Measurements from ENCODE around the gene DPP10. TPM values are rescaled to one million over a fixed set of nuclear protein-coding genes. Genes with fewer than 3 reads are reported as not detected.

Gene DPP10
- total and polyA plus RNA-seq, 10 of the 15 experiments (the other 5 are each of a cell fraction or from before 2014, with no cell fraction given): not detected

DNA sequence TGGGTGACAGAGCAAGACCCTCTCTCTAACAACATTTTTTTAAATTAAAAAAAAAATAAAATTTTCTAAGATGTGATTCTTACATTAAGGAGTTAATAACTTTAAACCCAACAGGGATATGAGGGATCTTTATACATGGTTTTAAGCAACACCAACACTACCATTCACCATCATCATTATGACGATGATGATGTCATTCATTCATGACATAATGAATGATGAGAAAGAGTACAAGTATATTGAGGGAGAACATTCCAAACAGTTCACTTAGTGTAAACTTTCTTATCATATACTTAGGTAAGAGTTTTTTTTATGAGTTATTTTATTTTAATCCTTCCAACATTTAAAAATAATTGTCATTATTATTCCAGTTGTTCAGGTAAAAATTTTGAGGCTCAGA, 863.3 kb downstream of the DPP10 start:
- DNase-seq (ENCODE audit: low read depth, low spot score) (no peak), FAIRE-seq (no peak), ATAC-seq (no peak)
- ChIA-PET RAD21 (ENCODE audit: unreplicated experiment) (no interaction called here), SMC1A (ENCODE audit: uncharacterized antibody, unreplicated experiment) (no interaction called here), CTCF (no interaction called here), POLR2A (no interaction called here)
- 4% methylated on average over 1 of the region's 1 CpG for WGBS (ENCODE audit: insufficient coverage, insufficient replicate concordance, low lambda C conversion rate, missing lambda C conversion rate)
- Histone ChIP-seq H2AFZ (ENCODE audit: control insufficient read depth, low read depth, low read length) (no peak overlapping the region), H3K4me2 (ENCODE audit: control insufficient read depth, insufficient read depth) (no peak overlapping the region), H4K20me1 (ENCODE audit: control insufficient read depth, insufficient read depth) (no peaks in the 10 kb centered on the region), H3K4me1 (ENCODE audit: control insufficient read depth, insufficient read depth, low read length) (no peaks in the 10 kb centered on the region), H3K36me3 (ENCODE audit: control insufficient read depth in 2 of 2, insufficient read depth in 2 of 2, low read length in 1 of 2) (no peaks in the 10 kb centered on the region), H3K27ac (ENCODE audit: control insufficient read depth, insufficient read depth) (no peak overlapping the region), H3K79me2 (ENCODE audit: control insufficient read depth, insufficient read depth, low read length) (no peaks in the 10 kb centered on the region), H3K9me3 (replicated peaks; ENCODE audit: control insufficient read depth, insufficient read depth, low read length) (no peaks in the 10 kb centered on the region), H3K4me3 (no peak overlapping the region), H3K9ac (ENCODE audit: control insufficient read depth, insufficient read depth, low read length) (no peak overlapping the region), H3K27me3 (replicated peaks in 1 of 2; ENCODE audit: control insufficient read depth in 2 of 2, insufficient read depth in 2 of 2, low read length in 1 of 2) (no peaks in the 10 kb centered on the region)
- BruUV-seq (replicated peaks): no TSS peak
- intact Hi-C loops (cut with micrococcal nuclease; ENCODE audit: unreplicated experiment) (no loop called here), in situ Hi-C loops (cut with MboI) (no loop called here)
- TF ChIP-seq, protein P1, sequence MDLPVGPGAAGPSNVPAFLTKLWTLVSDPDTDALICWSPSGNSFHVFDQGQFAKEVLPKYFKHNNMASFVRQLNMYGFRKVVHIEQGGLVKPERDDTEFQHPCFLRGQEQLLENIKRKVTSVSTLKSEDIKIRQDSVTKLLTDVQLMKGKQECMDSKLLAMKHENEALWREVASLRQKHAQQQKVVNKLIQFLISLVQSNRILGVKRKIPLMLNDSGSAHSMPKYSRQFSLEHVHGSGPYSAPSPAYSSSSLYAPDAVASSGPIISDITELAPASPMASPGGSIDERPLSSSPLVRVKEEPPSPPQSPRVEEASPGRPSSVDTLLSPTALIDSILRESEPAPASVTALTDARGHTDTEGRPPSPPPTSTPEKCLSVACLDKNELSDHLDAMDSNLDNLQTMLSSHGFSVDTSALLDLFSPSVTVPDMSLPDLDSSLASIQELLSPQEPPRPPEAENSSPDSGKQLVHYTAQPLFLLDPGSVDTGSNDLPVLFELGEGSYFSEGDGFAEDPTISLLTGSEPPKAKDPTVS (IDR thresholded peaks at IDR 0.05; ENCODE audit: low read depth, low read length): no peak
- TF ChIP-seq STAT3 (IDR thresholded peaks at IDR 0.05; ENCODE audit: low read depth, low read length) (no peak), BCL11A (IDR thresholded peaks at IDR 0.05; ENCODE audit: low read depth, low read length) (no peak), EED (IDR thresholded peaks at IDR 0.05; ENCODE audit: low read depth) (no peak), ZNF274 (IDR thresholded peaks at IDR 0.05; ENCODE audit: insufficient read depth, insufficient read length) (no peak)
- TF ChIP-seq, protein P2, sequence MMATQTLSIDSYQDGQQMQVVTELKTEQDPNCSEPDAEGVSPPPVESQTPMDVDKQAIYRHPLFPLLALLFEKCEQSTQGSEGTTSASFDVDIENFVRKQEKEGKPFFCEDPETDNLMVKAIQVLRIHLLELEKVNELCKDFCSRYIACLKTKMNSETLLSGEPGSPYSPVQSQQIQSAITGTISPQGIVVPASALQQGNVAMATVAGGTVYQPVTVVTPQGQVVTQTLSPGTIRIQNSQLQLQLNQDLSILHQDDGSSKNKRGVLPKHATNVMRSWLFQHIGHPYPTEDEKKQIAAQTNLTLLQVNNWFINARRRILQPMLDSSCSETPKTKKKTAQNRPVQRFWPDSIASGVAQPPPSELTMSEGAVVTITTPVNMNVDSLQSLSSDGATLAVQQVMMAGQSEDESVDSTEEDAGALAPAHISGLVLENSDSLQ (IDR thresholded peaks at IDR 0.05): no peak
- TF ChIP-seq, protein P3, sequence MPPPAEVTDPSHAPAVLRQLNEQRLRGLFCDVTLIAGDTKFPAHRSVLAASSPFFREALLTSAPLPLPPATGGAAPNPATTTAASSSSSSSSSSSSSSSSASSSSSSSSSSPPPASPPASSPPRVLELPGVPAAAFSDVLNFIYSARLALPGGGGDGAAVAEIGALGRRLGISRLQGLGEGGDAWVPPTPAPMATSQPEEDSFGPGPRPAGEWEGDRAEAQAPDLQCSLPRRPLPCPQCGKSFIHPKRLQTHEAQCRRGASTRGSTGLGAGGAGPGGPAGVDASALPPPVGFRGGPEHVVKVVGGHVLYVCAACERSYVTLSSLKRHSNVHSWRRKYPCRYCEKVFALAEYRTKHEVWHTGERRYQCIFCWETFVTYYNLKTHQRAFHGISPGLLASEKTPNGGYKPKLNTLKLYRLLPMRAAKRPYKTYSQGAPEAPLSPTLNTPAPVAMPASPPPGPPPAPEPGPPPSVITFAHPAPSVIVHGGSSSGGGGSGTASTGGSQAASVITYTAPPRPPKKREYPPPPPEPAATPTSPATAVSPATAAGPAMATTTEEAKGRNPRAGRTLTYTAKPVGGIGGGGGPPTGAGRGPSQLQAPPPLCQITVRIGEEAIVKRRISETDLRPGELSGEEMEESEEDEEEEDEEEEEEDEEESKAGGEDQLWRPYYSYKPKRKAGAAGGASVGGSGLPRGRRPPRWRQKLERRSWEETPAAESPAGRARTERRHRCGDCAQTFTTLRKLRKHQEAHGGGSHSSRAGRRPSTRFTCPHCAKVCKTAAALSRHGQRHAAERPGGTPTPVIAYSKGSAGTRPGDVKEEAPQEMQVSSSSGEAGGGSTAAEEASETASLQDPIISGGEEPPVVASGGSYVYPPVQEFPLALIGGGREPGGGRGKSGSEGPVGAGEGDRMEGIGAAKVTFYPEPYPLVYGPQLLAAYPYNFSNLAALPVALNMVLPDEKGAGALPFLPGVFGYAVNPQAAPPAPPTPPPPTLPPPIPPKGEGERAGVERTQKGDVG (CRISPR knock-in tag; IDR thresholded peaks at IDR 0.05): no peak
- TF ChIP-seq, protein P4, sequence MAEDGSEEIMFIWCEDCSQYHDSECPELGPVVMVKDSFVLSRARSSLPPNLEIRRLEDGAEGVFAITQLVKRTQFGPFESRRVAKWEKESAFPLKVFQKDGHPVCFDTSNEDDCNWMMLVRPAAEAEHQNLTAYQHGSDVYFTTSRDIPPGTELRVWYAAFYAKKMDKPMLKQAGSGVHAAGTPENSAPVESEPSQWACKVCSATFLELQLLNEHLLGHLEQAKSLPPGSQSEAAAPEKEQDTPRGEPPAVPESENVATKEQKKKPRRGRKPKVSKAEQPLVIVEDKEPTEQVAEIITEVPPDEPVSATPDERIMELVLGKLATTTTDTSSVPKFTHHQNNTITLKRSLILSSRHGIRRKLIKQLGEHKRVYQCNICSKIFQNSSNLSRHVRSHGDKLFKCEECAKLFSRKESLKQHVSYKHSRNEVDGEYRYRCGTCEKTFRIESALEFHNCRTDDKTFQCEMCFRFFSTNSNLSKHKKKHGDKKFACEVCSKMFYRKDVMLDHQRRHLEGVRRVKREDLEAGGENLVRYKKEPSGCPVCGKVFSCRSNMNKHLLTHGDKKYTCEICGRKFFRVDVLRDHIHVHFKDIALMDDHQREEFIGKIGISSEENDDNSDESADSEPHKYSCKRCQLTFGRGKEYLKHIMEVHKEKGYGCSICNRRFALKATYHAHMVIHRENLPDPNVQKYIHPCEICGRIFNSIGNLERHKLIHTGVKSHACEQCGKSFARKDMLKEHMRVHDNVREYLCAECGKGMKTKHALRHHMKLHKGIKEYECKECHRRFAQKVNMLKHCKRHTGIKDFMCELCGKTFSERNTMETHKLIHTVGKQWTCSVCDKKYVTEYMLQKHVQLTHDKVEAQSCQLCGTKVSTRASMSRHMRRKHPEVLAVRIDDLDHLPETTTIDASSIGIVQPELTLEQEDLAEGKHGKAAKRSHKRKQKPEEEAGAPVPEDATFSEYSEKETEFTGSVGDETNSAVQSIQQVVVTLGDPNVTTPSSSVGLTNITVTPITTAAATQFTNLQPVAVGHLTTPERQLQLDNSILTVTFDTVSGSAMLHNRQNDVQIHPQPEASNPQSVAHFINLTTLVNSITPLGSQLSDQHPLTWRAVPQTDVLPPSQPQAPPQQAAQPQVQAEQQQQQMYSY (CRISPR knock-in tag; IDR thresholded peaks at IDR 0.05): no peak
- TF ChIP-seq, protein P5, sequence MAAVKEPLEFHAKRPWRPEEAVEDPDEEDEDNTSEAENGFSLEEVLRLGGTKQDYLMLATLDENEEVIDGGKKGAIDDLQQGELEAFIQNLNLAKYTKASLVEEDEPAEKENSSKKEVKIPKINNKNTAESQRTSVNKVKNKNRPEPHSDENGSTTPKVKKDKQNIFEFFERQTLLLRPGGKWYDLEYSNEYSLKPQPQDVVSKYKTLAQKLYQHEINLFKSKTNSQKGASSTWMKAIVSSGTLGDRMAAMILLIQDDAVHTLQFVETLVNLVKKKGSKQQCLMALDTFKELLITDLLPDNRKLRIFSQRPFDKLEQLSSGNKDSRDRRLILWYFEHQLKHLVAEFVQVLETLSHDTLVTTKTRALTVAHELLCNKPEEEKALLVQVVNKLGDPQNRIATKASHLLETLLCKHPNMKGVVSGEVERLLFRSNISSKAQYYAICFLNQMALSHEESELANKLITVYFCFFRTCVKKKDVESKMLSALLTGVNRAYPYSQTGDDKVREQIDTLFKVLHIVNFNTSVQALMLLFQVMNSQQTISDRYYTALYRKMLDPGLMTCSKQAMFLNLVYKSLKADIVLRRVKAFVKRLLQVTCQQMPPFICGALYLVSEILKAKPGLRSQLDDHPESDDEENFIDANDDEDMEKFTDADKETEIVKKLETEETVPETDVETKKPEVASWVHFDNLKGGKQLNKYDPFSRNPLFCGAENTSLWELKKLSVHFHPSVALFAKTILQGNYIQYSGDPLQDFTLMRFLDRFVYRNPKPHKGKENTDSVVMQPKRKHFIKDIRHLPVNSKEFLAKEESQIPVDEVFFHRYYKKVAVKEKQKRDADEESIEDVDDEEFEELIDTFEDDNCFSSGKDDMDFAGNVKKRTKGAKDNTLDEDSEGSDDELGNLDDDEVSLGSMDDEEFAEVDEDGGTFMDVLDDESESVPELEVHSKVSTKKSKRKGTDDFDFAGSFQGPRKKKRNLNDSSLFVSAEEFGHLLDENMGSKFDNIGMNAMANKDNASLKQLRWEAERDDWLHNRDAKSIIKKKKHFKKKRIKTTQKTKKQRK (IDR thresholded peaks at IDR 0.05; ENCODE audit: low read depth, low read length): no peak

All from GM12878 (cell line).